HepG2 (cell line): ENCODE measurements around the gene PPP2R2B. TPM values are rescaled to one million over a fixed set of nuclear protein-coding genes. Genes with fewer than 3 reads are reported as not detected.
A peak's percentile ranks its signal among the peaks of the same experiment; 100 is the strongest.

Source experiments
- CREB1 ChIP-seq, 2 experiments: fragments of 450-650 bp in 1 of 2; IDR thresholded peaks; 2 replicates each; pipeline ENCODE4 v1.6.1; 2016 to 2017; ENCODE audit warnings: control low read depth in 1 of 2, mild to moderate bottlenecking in 1 of 2, missing compliant biosample characterization in 1 of 2, missing genetic modification characterization in 1 of 2
- FUBP1 ChIP-seq: sonication (generic); formaldehyde crosslinking; IDR thresholded peaks from 2 replicates; pipeline ENCODE4 v1.5.1; 2020; ENCODE audit warnings: missing genetic modification reagents, mild to moderate bottlenecking, borderline replicate concordance
- JDP2 ChIP-seq: sonication (generic); formaldehyde crosslinking; IDR thresholded peaks from 2 replicates; pipeline ENCODE4 v1.8.1; 2022; ENCODE audit warnings: missing genetic modification reagents, borderline replicate concordance
- MAFF ChIP-seq: IDR thresholded peaks from 2 replicates; pipeline ENCODE4 v1.6.1; 2011; ENCODE audit warnings: low read depth, low read length, improper control_type of control experiment
- NFATC3 ChIP-seq: sonication (generic); formaldehyde crosslinking; IDR thresholded peaks from 2 replicates; pipeline ENCODE4 v1.5.1; 2020; ENCODE audit warnings: mild to moderate bottlenecking, missing genetic modification reagents
- PCBP1 ChIP-seq: fragments of 200-400 bp; formaldehyde crosslinking; IDR thresholded peaks from 2 replicates; pipeline ENCODE4 v1.6.1; 2017; ENCODE audit warnings: mild to moderate bottlenecking, low read depth, low read length, borderline replicate concordance
- SNAPC2 ChIP-seq: sonication (generic); formaldehyde crosslinking; IDR thresholded peaks from 2 replicates; pipeline ENCODE4 v1.8.1; 2022; ENCODE audit warnings: mild to moderate bottlenecking, missing genetic modification reagents
- TCF12 ChIP-seq, 2 experiments: fragments of 450-650 bp in 1 of 2; sonication (generic) in 1 of 2; formaldehyde crosslinking in 1 of 2; IDR thresholded peaks; 2 replicates each; pipeline versions ENCODE4 v1.6.1 to v1.8.0; 2017 to 2022; ENCODE audit warnings: antibody characterized with exemption in 1 of 2, mild to moderate bottlenecking in 1 of 2, missing genetic modification reagents in 1 of 2, moderate library complexity in 1 of 2
- ZNF569 ChIP-seq: sonication (generic); formaldehyde crosslinking; IDR thresholded peaks from 2 replicates; pipeline ENCODE4 v1.5.0; 2020; ENCODE audit warnings: mild to moderate bottlenecking, missing genetic modification reagents, moderate library complexity, borderline replicate concordance
- ZNF609 ChIP-seq: sonication (generic); formaldehyde crosslinking; IDR thresholded peaks from 2 replicates; pipeline ENCODE4 v1.4.0; 2020; ENCODE audit warnings: mild to moderate bottlenecking, missing genetic modification reagents, borderline replicate concordance
- polyA plus RNA-seq, 8 experiments: library from polyadenylated mRNA; depleted of rRNA in 3 of 8; stranded (reverse) in 7 of 8; unstranded in 1 of 8; fragments of >200 nt; fragmentation: Illumina TruSeq in 4 of 8; extraction: Trizol in 4 of 8; gene quantifications; 2 replicates each; pipeline versions ENCODE4 v1.2.1 to v1.2.3, GENCODE V29; 2011 to 2016; ENCODE audit warnings: low read depth in 4 of 8, missing spikeins in 1 of 8, mixed read lengths in 1 of 8; ENCODE audit not compliant: insufficient read depth in 1 of 8
- total RNA-seq, 5 experiments: library from RNA; depleted of rRNA; stranded (reverse); fragments of >200 nt; fragmentation: Illumina TruSeq; extraction: Trizol; gene quantifications; 2 replicates each; pipeline ENCODE4 v1.2.3, GENCODE V29; 2016; ENCODE audit warnings: low read depth in 1 of 5
- TF ChIP-seq, protein P1 (sequence below): sonication (generic); formaldehyde crosslinking; conservative IDR thresholded peaks from 2 replicates; pipeline ENCODE4 v1.8.1; 2023; ENCODE audit warnings: missing genetic modification reagents
- TF ChIP-seq, protein P2 (sequence below): sonication (generic); formaldehyde crosslinking; IDR thresholded peaks from 2 replicates; pipeline ENCODE4 v1.5.0; 2020; ENCODE audit warnings: missing genetic modification reagents, mild to moderate bottlenecking, borderline replicate concordance
- TF ChIP-seq, protein P3 (sequence below): sonication (generic); formaldehyde crosslinking; IDR thresholded peaks from 2 replicates; pipeline ENCODE4 v1.5.1; 2020; ENCODE audit warnings: mild to moderate bottlenecking, missing genetic modification reagents, borderline replicate concordance

PPP2R2B gene
- total and polyA plus RNA-seq, 2 of the 13 experiments (the other 11 are each of a cell fraction or from before 2014, with no cell fraction given) = not detected

GRCh38 chr5:146767534-146767933 lies 111.0 kb downstream of the PPP2R2B start (continued):
- TF ChIP-seq FUBP1 (no peak), ZNF609 (CRISPR knock-in tag) (peak; percentile 49; the same call in 1 of the 2 replicates), CREB1 (IDR thresholded peaks at IDR 0.05) (no peak), CREB1 (CRISPR knock-in tag; IDR thresholded peaks at IDR 0.05) (peak; percentile 44; the same call in 1 of the 2 replicates), SNAPC2 (no peak), JDP2 (CRISPR knock-in tag) (no peak), NFATC3 (CRISPR knock-in tag) (no peak), MAFF (no peak), PCBP1 (no peak), ZNF569 (CRISPR knock-in tag) (no peak), TCF12 (IDR thresholded peaks at IDR 0.05) (no peak), TCF12 (CRISPR knock-in tag; IDR thresholded peaks at IDR 0.05) (no peak)
- TF ChIP-seq, protein P1, sequence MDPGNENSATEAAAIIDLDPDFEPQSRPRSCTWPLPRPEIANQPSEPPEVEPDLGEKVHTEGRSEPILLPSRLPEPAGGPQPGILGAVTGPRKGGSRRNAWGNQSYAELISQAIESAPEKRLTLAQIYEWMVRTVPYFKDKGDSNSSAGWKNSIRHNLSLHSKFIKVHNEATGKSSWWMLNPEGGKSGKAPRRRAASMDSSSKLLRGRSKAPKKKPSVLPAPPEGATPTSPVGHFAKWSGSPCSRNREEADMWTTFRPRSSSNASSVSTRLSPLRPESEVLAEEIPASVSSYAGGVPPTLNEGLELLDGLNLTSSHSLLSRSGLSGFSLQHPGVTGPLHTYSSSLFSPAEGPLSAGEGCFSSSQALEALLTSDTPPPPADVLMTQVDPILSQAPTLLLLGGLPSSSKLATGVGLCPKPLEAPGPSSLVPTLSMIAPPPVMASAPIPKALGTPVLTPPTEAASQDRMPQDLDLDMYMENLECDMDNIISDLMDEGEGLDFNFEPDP (CRISPR knock-in tag) = no peak
- TF ChIP-seq, protein P2, sequence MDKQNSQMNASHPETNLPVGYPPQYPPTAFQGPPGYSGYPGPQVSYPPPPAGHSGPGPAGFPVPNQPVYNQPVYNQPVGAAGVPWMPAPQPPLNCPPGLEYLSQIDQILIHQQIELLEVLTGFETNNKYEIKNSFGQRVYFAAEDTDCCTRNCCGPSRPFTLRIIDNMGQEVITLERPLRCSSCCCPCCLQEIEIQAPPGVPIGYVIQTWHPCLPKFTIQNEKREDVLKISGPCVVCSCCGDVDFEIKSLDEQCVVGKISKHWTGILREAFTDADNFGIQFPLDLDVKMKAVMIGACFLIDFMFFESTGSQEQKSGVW (CRISPR knock-in tag) = no peak
- TF ChIP-seq, protein P3, sequence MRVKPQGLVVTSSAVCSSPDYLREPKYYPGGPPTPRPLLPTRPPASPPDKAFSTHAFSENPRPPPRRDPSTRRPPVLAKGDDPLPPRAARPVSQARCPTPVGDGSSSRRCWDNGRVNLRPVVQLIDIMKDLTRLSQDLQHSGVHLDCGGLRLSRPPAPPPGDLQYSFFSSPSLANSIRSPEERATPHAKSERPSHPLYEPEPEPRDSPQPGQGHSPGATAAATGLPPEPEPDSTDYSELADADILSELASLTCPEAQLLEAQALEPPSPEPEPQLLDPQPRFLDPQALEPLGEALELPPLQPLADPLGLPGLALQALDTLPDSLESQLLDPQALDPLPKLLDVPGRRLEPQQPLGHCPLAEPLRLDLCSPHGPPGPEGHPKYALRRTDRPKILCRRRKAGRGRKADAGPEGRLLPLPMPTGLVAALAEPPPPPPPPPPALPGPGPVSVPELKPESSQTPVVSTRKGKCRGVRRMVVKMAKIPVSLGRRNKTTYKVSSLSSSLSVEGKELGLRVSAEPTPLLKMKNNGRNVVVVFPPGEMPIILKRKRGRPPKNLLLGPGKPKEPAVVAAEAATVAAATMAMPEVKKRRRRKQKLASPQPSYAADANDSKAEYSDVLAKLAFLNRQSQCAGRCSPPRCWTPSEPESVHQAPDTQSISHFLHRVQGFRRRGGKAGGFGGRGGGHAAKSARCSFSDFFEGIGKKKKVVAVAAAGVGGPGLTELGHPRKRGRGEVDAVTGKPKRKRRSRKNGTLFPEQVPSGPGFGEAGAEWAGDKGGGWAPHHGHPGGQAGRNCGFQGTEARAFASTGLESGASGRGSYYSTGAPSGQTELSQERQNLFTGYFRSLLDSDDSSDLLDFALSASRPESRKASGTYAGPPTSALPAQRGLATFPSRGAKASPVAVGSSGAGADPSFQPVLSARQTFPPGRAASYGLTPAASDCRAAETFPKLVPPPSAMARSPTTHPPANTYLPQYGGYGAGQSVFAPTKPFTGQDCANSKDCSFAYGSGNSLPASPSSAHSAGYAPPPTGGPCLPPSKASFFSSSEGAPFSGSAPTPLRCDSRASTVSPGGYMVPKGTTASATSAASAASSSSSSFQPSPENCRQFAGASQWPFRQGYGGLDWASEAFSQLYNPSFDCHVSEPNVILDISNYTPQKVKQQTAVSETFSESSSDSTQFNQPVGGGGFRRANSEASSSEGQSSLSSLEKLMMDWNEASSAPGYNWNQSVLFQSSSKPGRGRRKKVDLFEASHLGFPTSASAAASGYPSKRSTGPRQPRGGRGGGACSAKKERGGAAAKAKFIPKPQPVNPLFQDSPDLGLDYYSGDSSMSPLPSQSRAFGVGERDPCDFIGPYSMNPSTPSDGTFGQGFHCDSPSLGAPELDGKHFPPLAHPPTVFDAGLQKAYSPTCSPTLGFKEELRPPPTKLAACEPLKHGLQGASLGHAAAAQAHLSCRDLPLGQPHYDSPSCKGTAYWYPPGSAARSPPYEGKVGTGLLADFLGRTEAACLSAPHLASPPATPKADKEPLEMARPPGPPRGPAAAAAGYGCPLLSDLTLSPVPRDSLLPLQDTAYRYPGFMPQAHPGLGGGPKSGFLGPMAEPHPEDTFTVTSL (CRISPR knock-in tag) = peak; percentile 78
